ENCODE results near the gene THADA. TPM values are rescaled to one million over a fixed set of nuclear protein-coding genes. Genes with fewer than 3 reads are reported as not detected.

The THADA gene
- total RNA-seq, 2 experiments from 2014 or later: 32.0 to 32.1 TPM

- CTCF ChIA-PET: interaction anchor here (0.8 to 1.5 kb wide), 3 partner anchors 9 to 13 kb away, joined by 3 to 6 read pairs (median 3); no protein-coding TSS in a partner anchor
- Mint-ChIP-seq H3K27ac (no peak overlapping the region), H3K4me1 (peaks cover 12% of the 10 kb centered on the region), H3K4me3 (no peak overlapping the region), H3K27me3 (no peaks in the 10 kb centered on the region), H3K36me3 (peaks cover 18% of the 10 kb centered on the region), H3K9me3 (ENCODE audit: low read depth) (no peaks in the 10 kb centered on the region)
- ATAC-seq: no peak
- no peak for DNase-seq
These were observed 120.5 kb downstream of the THADA start for GRCh38 chr2:43475137-43475846.

DNA sequence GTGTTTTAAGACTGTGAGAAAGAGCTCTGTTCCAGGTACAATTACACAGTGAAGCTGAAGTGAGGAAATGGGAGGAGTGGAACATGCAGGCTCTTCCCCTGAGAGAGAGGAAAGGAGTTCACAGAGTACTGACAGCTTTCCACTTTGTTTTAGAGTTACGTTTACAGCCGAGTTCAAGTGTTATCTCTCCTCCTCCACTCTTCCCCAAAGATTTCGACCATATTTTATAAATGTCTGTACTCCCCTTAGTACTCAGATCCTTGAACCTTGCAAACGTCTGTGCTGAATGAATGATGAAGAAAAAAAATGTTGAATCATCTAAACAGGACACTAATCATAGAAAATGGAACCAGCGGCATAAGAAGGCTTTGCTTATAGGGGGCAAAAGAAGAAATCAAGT lies 121.6 kb downstream of the THADA start:
- no peak overlapping the region for H3K27ac Mint-ChIP-seq
- DNase-seq (no peak), ATAC-seq (no peak)
- H3K4me1 Mint-ChIP-seq: peaks cover 10% of the 10 kb centered on the region
- H3K36me3 Mint-ChIP-seq: peaks cover 11% of the 10 kb centered on the region
- H3K4me3 Mint-ChIP-seq: no peak overlapping the region
- H3K9me3 Mint-ChIP-seq (ENCODE audit: low read depth): no peaks in the 10 kb centered on the region
- CTCF ChIA-PET: no interaction called here
- H3K27me3 Mint-ChIP-seq: no peaks in the 10 kb centered on the region

DNA sequence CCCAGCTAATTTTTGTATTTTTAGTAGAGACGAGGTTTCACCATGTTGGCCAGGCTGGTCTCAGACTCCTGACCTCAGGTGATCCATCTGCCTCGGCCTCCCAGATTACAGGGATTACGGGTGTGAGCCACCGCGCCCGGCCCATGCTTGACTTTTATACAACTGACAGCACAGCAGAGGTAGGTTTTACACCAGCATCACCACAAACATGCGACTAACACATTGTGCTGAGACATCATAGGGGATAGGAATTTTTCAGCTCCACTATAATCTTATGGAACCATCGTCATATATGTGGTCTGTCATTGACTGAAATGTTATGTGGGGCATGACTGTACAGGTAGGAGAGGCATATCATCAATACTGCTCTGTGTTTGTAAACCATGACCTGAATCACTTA lies 122.1 kb downstream of the THADA start:
- H3K27me3 Mint-ChIP-seq: no peaks in the 10 kb centered on the region
- peaks cover 11% of the 10 kb centered on the region for H3K36me3 Mint-ChIP-seq
- CTCF ChIA-PET: interaction anchor here (1.9 kb wide), 1 partner anchor 11 kb away, joined by 9 read pairs; no protein-coding TSS in a partner anchor
- no peak for DNase-seq
- no peak for ATAC-seq
- H3K9me3 Mint-ChIP-seq (ENCODE audit: low read depth): no peaks in the 10 kb centered on the region
- H3K4me1 Mint-ChIP-seq: peaks cover 9% of the 10 kb centered on the region
- no peak overlapping the region for H3K27ac Mint-ChIP-seq
- no peak overlapping the region for H3K4me3 Mint-ChIP-seq

DNA sequence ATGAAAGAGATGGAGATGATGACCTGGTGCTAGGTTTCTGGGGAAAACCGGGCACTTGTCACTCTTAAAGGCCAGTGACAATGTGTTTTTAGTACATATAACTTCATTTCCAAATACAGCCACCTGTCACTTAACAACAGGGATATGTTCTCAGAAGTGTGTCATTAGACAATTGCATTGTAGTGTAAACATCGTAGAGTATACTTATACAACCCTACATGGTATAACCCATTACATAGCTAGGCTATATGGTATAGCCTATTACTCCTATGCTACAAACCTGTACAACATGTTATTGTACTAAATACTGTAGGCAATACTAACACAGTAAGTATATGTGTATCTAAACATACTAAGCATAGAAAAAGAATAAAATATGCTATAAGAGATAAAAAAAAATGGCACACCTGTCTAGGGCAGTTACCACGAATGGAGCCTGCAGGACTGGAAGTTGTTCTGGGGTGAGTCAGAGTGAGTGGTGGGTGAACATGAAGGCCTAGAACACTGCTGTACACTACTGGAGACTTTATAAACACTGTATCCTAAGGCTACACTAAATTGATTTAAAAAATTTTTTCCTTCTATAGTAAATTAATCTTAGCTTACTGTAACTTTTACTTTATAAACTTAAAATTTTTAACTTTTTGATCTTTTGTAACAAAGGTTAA lies 123.2 kb downstream of the THADA start:
- DNase-seq (no peak), ATAC-seq (no peak)
- Mint-ChIP-seq H3K27me3 (no peaks in the 10 kb centered on the region), H3K36me3 (peaks cover 8% of the 10 kb centered on the region), H3K4me1 (no peaks in the 10 kb centered on the region), H3K27ac (no peak overlapping the region), H3K9me3 (ENCODE audit: low read depth) (no peaks in the 10 kb centered on the region), H3K4me3 (no peak overlapping the region)
- CTCF ChIA-PET: interaction anchor here (0.6 to 1.9 kb wide), 3 partner anchors 12 to 532 kb away, joined by 3 to 9 read pairs (median 4); no protein-coding TSS in a partner anchor

DNA sequence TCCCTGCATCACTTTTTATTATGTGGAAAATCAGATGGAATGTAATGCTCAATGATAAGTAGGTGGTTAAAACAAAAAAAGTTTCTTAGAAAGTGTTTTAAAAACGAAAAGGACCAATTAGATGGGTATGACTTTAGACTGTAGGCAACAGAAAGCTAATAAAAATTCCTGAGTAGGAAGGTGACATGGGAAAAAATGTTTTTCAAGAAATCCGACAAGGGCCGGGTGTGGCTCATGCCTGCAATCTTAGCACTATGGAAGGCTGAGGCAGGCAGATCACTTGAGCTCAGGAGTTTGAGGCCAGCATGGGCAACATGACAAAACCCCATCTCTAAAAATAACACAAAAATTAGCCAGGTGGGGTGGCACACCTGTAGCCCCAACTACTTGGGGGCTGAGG lies 126.1 kb downstream of the THADA start:
- ATAC-seq: no peak
- no peaks in the 10 kb centered on the region for H3K27me3 Mint-ChIP-seq
- H3K27ac Mint-ChIP-seq: no peak overlapping the region
- no peaks in the 10 kb centered on the region for H3K4me1 Mint-ChIP-seq
- CTCF ChIA-PET: interaction anchor here (1.0 kb wide), 1 partner anchor 15 kb away, joined by 3 read pairs; no protein-coding TSS in a partner anchor
- peaks cover 18% of the 10 kb centered on the region for H3K36me3 Mint-ChIP-seq
- H3K4me3 Mint-ChIP-seq: no peak overlapping the region
- DNase-seq: no peak
- no peaks in the 10 kb centered on the region for H3K9me3 Mint-ChIP-seq (ENCODE audit: low read depth)

DNA sequence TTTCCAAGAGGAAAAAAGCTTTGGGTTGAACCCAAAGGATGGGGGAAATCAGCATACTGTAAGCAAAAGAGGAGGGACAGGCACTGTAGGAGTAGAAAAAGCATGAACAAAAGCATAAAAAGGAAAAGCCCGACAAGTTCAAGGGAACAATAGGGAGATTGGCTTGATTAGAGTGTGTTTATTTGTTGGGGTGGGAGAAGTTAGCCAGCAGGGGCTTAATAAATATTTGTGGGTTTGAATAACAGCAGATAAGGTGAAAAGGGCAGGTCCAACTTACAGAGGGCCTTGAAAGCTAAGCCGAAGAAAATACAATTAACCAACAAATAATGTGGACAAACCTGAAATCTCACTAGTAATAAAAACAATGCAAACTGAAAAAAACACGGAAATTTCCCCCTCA lies 126.7 kb downstream of the THADA start:
- H3K27ac Mint-ChIP-seq: no peak overlapping the region
- peaks cover 18% of the 10 kb centered on the region for H3K36me3 Mint-ChIP-seq
- H3K9me3 Mint-ChIP-seq (ENCODE audit: low read depth): no peaks in the 10 kb centered on the region
- H3K4me1 Mint-ChIP-seq: no peaks in the 10 kb centered on the region
- H3K27me3 Mint-ChIP-seq: no peaks in the 10 kb centered on the region
- DNase-seq: no peak
- CTCF ChIA-PET: interaction anchor here (1.0 kb wide), 1 partner anchor 15 kb away, joined by 3 read pairs; no protein-coding TSS in a partner anchor
- no peak overlapping the region for H3K4me3 Mint-ChIP-seq
- no peak for ATAC-seq

DNA sequence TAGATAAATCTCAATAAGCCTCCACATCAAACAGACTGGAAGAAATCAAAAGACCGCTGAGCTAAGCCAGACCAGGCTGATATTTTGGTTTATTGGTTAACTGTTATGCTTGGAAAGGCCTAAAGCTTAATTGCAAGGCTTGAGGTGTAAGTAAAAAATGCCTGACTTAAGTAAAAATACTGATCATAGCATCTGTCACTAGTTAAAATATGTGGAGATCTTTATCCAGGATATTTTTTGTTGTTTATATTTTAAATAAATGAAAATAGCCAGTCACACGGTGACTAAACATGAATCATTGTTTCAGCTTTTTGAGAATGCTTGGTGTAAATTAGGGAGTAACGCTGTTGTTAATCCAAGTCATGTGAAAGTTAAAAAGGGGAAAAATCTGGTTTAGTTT lies 127.9 kb downstream of the THADA start:
- H3K4me1 Mint-ChIP-seq: no peaks in the 10 kb centered on the region
- CTCF ChIA-PET: interaction anchor here (1.0 kb wide), 1 partner anchor 109 kb away, joined by 3 read pairs; no protein-coding TSS in a partner anchor
- ATAC-seq: no peak

GRCh38 chr2:43465234-43465633 lies 130.6 kb downstream of the THADA start:
- Mint-ChIP-seq H3K27me3 (no peaks in the 10 kb centered on the region), H3K4me1 (peaks cover 18% of the 10 kb centered on the region), H3K9me3 (ENCODE audit: low read depth) (no peaks in the 10 kb centered on the region), H3K36me3 (peaks cover 14% of the 10 kb centered on the region), H3K4me3 (no peak overlapping the region), H3K27ac (no peak overlapping the region)
- DNase-seq (no peak), ATAC-seq (no peak)
- CTCF ChIA-PET: interaction anchor here (1.0 kb wide), 1 partner anchor 20 kb away, joined by 3 read pairs; no protein-coding TSS in a partner anchor

More for the DNA sequence above, 127.9 kb downstream of the THADA start:
- no peak for DNase-seq
- Mint-ChIP-seq H3K27me3 (no peaks in the 10 kb centered on the region), H3K27ac (no peak overlapping the region), H3K9me3 (ENCODE audit: low read depth) (no peaks in the 10 kb centered on the region), H3K36me3 (peaks cover 15% of the 10 kb centered on the region), H3K4me3 (no peak overlapping the region)

DNA sequence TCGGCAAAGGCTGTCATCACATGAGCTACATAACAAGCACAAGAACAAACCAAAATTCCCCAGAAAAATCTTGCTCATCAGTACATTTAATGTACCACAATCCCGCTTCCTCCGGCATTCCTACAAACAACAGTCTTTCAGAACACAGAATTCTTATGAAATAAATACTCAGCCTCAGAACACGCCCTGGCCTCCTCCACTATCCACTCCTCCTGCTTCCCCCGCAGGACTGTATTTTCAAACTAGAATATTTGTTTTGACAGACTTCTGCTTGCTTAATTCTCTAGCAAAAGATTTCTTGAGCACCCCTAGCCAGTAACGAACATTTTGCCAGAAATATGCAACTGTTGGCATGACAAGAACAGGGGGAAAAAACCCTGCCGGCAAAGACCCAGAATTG lies 131.2 kb downstream of the THADA start:
- no peaks in the 10 kb centered on the region for H3K27me3 Mint-ChIP-seq
- no peak overlapping the region for H3K4me3 Mint-ChIP-seq
- no peak for ATAC-seq
- H3K4me1 Mint-ChIP-seq: peaks cover 18% of the 10 kb centered on the region
- no peak overlapping the region for H3K27ac Mint-ChIP-seq
- no peak for DNase-seq
- CTCF ChIA-PET: interaction anchor here (1.0 to 1.7 kb wide), 2 partner anchors 21 to 23 kb away, joined by 3 to 4 read pairs; no protein-coding TSS in a partner anchor
- peaks cover 14% of the 10 kb centered on the region for H3K36me3 Mint-ChIP-seq
- H3K9me3 Mint-ChIP-seq (ENCODE audit: low read depth): no peaks in the 10 kb centered on the region

GRCh38 chr2:43462866-43463641 lies 132.8 kb downstream of the THADA start:
- H3K9me3 Mint-ChIP-seq (ENCODE audit: low read depth): no peaks in the 10 kb centered on the region
- H3K27me3 Mint-ChIP-seq: no peaks in the 10 kb centered on the region
- peaks cover 19% of the 10 kb centered on the region for H3K36me3 Mint-ChIP-seq
- H3K27ac Mint-ChIP-seq: no peak overlapping the region
- peaks cover 26% of the 10 kb centered on the region for H3K4me1 Mint-ChIP-seq
- CTCF ChIA-PET: interaction anchor here (1.0 to 1.7 kb wide), 2 partner anchors 12 to 22 kb away, joined by 3 to 4 read pairs; no protein-coding TSS in a partner anchor
- DNase-seq (no peak), ATAC-seq (no peak)
- H3K4me3 Mint-ChIP-seq: no peak overlapping the region

DNA sequence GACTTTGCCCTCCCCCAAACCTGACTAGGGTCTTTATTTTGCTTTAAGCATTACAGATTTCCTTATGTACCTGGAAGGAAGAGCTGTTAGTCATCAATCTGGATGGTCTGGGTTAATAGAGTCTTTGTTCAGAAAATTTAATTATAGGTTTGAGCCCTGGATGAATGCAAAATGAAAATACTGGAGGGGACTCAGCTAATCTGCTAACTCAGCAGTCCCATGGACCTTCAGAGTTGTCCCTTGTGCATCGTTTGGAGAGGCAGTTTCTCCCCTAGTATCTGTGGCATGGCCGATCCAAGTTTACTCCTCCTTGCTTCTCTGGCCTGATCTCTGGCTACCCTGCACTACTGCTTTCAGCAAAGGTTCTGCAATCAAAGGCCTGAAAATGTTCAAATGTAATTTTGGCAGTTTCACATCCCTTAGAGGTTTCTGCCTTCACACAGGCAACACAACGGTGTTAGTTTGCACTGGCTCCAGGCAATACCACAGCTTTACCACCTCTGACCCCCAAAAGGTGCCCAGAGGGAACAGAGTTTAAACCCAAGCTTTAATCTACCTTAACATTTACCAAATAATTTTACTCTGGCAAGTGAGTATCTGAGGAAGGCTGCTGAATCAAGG lies 134.3 kb downstream of the THADA start:
- ATAC-seq: no peak
- DNase-seq: no peak
- peak overlapping the region; percentile 15 for H3K27ac Mint-ChIP-seq
- CTCF ChIA-PET: no interaction called here
- H3K36me3 Mint-ChIP-seq: peaks cover 20% of the 10 kb centered on the region
- H3K4me3 Mint-ChIP-seq: no peak overlapping the region
- H3K27me3 Mint-ChIP-seq: no peaks in the 10 kb centered on the region
- no peaks in the 10 kb centered on the region for H3K9me3 Mint-ChIP-seq (ENCODE audit: low read depth)
- H3K4me1 Mint-ChIP-seq: peaks cover 32% of the 10 kb centered on the region

DNA sequence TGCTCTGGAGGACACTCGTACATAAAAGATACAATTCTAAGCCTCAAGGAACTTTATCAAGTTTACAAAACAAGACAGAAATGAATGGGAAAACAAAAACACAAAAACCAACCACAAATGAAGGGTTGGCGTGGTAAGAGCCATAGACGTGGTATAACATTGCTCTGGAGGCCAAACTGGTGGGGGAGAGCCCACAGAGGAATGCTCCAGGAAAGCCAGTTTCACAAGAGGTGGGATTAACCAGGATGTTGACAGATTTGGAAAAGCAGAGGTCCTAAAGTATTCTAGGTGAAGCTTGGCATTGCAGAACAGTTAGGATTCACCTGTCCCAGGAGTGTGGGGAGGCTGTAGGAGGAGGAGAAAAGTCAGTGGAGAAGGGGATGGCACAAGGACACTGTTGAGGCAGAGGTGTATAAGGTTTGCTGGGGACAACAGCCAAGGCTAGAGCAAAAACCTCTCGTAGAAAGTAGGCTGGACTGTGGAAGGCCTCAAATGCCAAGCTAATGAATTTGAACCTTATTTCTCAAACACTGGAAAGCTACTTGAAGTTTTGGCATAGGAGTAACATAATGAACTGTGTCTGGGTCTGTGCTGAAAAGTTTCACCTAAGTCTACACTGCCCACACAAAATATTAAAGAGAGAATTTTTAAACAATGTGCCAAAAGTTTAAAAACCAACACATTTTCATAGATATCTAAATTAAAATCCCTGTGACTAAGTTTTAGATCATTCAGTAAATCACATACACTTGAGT lies 135.1 kb downstream of the THADA start:
- ATAC-seq (no peak), DNase-seq (no peak)
- Mint-ChIP-seq H3K36me3 (peaks cover 14% of the 10 kb centered on the region), H3K27me3 (no peaks in the 10 kb centered on the region), H3K9me3 (ENCODE audit: low read depth) (no peaks in the 10 kb centered on the region), H3K27ac (no peak overlapping the region), H3K4me1 (peaks cover 40% of the 10 kb centered on the region), H3K4me3 (no peak overlapping the region)
- CTCF ChIA-PET: no interaction called here

Measured in activated CD8-positive, alpha-beta memory T cell treated with anti-CD3 and anti-CD28 coated beads, Interleukin-2, amount 10 ng/mL, durations not matched to agents 7 days and 5 days (primary cell).